GM12892 (cell line): Measurements from ENCODE around the gene HLF.

Source experiments
- POLR2A ChIP-seq: IDR thresholded peaks from 2 replicates; pipeline ENCODE4 v1.6.1; 2011; ENCODE audit warnings: low read depth, low read length, control low read depth
- POLR2AphosphoS5 ChIP-seq: IDR thresholded peaks from 2 replicates; pipeline ENCODE4 v1.6.1; 2011; ENCODE audit warnings: low read depth, low read length, control low read depth
- TAF1 ChIP-seq: IDR thresholded peaks from 2 replicates; pipeline ENCODE4 v1.6.1; 2011; ENCODE audit warnings: low read depth, mild to moderate bottlenecking, control low read depth, low read length, borderline replicate concordance

- TF ChIP-seq POLR2A (no peak), POLR2AphosphoS5 (no peak), TAF1 (no peak)
These were observed 18.0 kb downstream of the HLF start for GRCh38 chr17:55282741-55283140.
